ENCODE results near the gene WNT6.

Gene WNT6

GRCh38 chr2:218823196-218823855 is 36.3 kb upstream of the WNT6 start:
- Histone ChIP-seq H3K4me1 (no peaks in the 10 kb centered on the region), H3K4me3 (ENCODE audit: low read depth, low read length) (no peak overlapping the region), H3K9me3 (ENCODE audit: control insufficient read depth, low read length) (no peaks in the 10 kb centered on the region), H3K4me2 (ENCODE audit: low read length) (no peak overlapping the region), H2AFZ (no peak overlapping the region), H3K36me3 (ENCODE audit: control insufficient read depth, insufficient read depth, low read length) (no peaks in the 10 kb centered on the region), H3K9ac (no peak overlapping the region), H3K27me3 (ENCODE audit: control insufficient read depth, insufficient read depth, low read length) (no peaks in the 10 kb centered on the region), H3K79me2 (no peaks in the 10 kb centered on the region), H3K27ac (no peak overlapping the region)
- no peak for TF ChIP-seq CTCF (IDR thresholded peaks at IDR 0.05)

DNA sequence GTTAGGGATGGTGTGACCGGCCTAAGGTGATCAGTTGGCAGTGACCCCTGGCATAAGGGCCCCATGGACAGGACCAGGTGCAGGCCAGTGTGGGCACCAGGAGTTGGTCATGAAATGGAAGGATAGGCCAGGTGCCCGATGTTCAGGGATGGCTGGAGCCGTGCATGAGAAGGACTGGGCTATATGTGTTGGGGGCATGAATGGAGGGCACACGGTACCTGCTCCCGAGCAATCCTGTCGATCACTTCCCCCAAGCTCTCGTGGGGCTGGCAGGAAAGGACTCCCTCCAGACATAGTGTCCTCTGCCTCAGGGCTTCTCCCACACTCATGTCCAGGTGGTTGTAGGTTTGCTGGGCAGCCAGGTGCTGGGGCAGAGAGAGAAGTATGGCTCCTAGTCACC is 35.6 kb upstream of the WNT6 start:
- no peaks in the 10 kb centered on the region for H3K9me3 ChIP-seq (ENCODE audit: control insufficient read depth, low read length)
- no peak overlapping the region for H3K4me3 ChIP-seq (ENCODE audit: low read depth, low read length)
- no peak for TF ChIP-seq CTCF (IDR thresholded peaks at IDR 0.05)
- no peaks in the 10 kb centered on the region for H3K27me3 ChIP-seq (ENCODE audit: control insufficient read depth, insufficient read depth, low read length)
- H3K4me1 ChIP-seq, result no peaks in the 10 kb centered on the region
- H3K9ac ChIP-seq, result no peak overlapping the region
- H3K36me3 ChIP-seq (ENCODE audit: control insufficient read depth, insufficient read depth, low read length), result no peaks in the 10 kb centered on the region
- H3K4me2 ChIP-seq (ENCODE audit: low read length), result no peak overlapping the region
- H2AFZ ChIP-seq, result no peak overlapping the region
- H3K79me2 ChIP-seq, result no peaks in the 10 kb centered on the region
- H3K27ac ChIP-seq, result no peak overlapping the region

GRCh38 chr2:218826791-218827190 is 32.8 kb upstream of the WNT6 start:
- H3K4me3 ChIP-seq (ENCODE audit: low read depth, low read length), result no peak overlapping the region
- H3K9ac ChIP-seq, result no peak overlapping the region
- H3K27ac ChIP-seq, result no peak overlapping the region
- no peak overlapping the region for H3K4me2 ChIP-seq (ENCODE audit: low read length)
- no peaks in the 10 kb centered on the region for H3K27me3 ChIP-seq (ENCODE audit: control insufficient read depth, insufficient read depth, low read length)
- TF ChIP-seq CTCF (IDR thresholded peaks at IDR 0.05), result no peak
- no peaks in the 10 kb centered on the region for H3K4me1 ChIP-seq
- H3K36me3 ChIP-seq (ENCODE audit: control insufficient read depth, insufficient read depth, low read length), result no peaks in the 10 kb centered on the region
- no peaks in the 10 kb centered on the region for H3K79me2 ChIP-seq
- no peak overlapping the region for H2AFZ ChIP-seq
- H3K9me3 ChIP-seq (ENCODE audit: control insufficient read depth, low read length), result no peaks in the 10 kb centered on the region

DNA sequence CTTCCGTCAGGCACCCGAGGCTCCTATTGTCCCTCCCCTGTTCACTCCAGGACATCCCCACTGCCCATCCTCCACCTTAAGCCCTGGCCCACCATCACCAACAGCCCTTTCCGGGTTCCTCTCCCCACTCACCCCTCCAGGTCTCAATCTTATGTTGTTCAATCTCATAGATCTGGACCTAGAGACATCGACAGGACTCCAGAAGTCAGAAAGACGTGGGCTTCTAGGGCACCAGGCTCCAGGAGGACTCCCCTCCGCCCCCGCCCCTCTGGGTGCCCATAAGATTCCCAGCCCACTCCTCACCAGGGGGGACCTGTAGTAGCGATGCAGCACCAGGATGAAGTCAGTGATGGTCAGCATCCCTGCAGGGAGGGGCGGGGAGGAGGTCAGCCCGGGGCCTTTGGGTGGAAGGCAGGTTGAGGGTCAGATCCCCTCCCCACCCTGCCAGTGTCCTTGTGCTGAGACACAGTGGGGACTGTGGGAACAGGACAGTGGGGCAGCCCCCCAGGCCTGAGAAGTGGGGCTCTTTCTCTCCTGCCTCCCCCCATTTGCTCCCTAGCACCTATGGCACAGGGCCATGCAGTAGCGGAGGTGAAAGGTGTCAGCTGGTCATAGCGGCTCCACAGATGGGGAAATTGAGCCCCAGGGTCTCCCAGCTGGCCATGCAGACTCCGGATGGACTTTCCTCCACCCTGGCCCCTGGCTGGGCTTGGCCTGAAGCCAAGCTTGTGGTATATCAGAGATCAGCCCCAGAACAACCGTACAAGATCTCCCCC is 31.7 kb upstream of the WNT6 start:
- no peak overlapping the region for H3K9ac ChIP-seq
- no peak overlapping the region for H3K4me3 ChIP-seq (ENCODE audit: low read depth, low read length)
- no peaks in the 10 kb centered on the region for H3K4me1 ChIP-seq
- H3K79me2 ChIP-seq, result no peaks in the 10 kb centered on the region
- no peak overlapping the region for H2AFZ ChIP-seq
- no peak overlapping the region for H3K27ac ChIP-seq
- H3K4me2 ChIP-seq (ENCODE audit: low read length), result no peak overlapping the region
- no peaks in the 10 kb centered on the region for H3K27me3 ChIP-seq (ENCODE audit: control insufficient read depth, insufficient read depth, low read length)
- no peak for TF ChIP-seq CTCF (IDR thresholded peaks at IDR 0.05)
- H3K9me3 ChIP-seq (ENCODE audit: control insufficient read depth, low read length), result no peaks in the 10 kb centered on the region
- no peaks in the 10 kb centered on the region for H3K36me3 ChIP-seq (ENCODE audit: control insufficient read depth, insufficient read depth, low read length)

GRCh38 chr2:218828477-218828778 is 31.2 kb upstream of the WNT6 start:
- Histone ChIP-seq H3K79me2 (no peaks in the 10 kb centered on the region), H3K36me3 (ENCODE audit: control insufficient read depth, insufficient read depth, low read length) (no peaks in the 10 kb centered on the region), H3K9ac (no peak overlapping the region), H3K4me3 (ENCODE audit: low read depth, low read length) (no peak overlapping the region), H3K4me2 (ENCODE audit: low read length) (no peak overlapping the region), H3K4me1 (no peaks in the 10 kb centered on the region), H3K27me3 (ENCODE audit: control insufficient read depth, insufficient read depth, low read length) (no peaks in the 10 kb centered on the region), H3K27ac (no peak overlapping the region), H2AFZ (no peak overlapping the region), H3K9me3 (ENCODE audit: control insufficient read depth, low read length) (no peaks in the 10 kb centered on the region)
- no peak for TF ChIP-seq CTCF (IDR thresholded peaks at IDR 0.05)

Data from parathyroid adenoma (tissue), 2 donors.